Hepatocyte (in vitro differentiated cells): ENCODE data around the gene GGCT.

Source experiments
- EZH2 ChIP-seq: fragments of 200-600 bp; sonication (generic); IDR thresholded peaks from 2 replicates; pipeline ENCODE4 v1.6.1; 2016; ENCODE audit warnings: antibody characterized with exemption, mild to moderate bottlenecking, borderline replicate concordance
- EZH2phosphoT487 ChIP-seq: fragments of 200-600 bp; sonication (generic); IDR thresholded peaks from one replicate; pipeline ENCODE4 v1.6.1; 2018; ENCODE audit warnings: antibody characterized with exemption, mild to moderate bottlenecking, low read depth, moderate library complexity; ENCODE audit not compliant: unreplicated experiment, severe bottlenecking
- TF ChIP-seq, protein P1 (sequence below): fragments of 200-600 bp; sonication (generic); IDR thresholded peaks from 2 replicates; pipeline ENCODE4 v1.5.1; 2016; ENCODE audit warnings: antibody characterized with exemption, mild to moderate bottlenecking; ENCODE audit not compliant: poor library complexity

DNA sequence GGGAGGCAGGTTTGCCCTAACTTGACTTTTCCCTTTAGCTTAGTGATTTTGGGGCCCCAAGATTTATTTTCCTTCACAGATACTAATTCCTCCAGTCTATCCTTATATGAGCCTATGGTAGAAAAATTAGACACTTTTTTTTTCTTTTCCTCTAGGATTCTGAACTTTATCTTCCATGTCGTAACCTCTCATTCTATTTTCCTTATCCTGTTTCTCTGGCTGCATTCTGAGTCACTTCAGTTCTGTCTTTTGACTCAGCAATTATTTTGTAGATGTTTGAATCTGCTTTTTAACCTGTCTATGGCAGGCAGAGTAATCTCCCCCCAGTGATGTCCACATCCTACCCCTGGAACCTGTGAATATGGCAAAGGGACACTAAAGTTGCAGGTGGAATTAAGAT, 19.0 kb downstream of the GGCT start:
- TF ChIP-seq, protein P1, sequence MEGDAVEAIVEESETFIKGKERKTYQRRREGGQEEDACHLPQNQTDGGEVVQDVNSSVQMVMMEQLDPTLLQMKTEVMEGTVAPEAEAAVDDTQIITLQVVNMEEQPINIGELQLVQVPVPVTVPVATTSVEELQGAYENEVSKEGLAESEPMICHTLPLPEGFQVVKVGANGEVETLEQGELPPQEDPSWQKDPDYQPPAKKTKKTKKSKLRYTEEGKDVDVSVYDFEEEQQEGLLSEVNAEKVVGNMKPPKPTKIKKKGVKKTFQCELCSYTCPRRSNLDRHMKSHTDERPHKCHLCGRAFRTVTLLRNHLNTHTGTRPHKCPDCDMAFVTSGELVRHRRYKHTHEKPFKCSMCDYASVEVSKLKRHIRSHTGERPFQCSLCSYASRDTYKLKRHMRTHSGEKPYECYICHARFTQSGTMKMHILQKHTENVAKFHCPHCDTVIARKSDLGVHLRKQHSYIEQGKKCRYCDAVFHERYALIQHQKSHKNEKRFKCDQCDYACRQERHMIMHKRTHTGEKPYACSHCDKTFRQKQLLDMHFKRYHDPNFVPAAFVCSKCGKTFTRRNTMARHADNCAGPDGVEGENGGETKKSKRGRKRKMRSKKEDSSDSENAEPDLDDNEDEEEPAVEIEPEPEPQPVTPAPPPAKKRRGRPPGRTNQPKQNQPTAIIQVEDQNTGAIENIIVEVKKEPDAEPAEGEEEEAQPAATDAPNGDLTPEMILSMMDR: no peak
- TF ChIP-seq EZH2: no peak
- no peak for TF ChIP-seq EZH2phosphoT487
